GM18511 (cell line): ENCODE data around the gene PDSS2.
A peak's percentile ranks its signal among the peaks of the same experiment; 100 is the strongest.
"Not testable (repeated sequence)": the region's sequence is repeated elsewhere in the genome, so short reads cannot be mapped to it uniquely, and the experiment has no call there.

Experiments
- ATAC-seq: cut with Tn5 transposase; IDR thresholded peaks from one replicate; pipeline ENCODE4 v1.9.1; 2021; ENCODE audit warnings: mild to moderate bottlenecking, moderate library complexity; ENCODE audit not compliant: unreplicated experiment

Gene PDSS2

DNA sequence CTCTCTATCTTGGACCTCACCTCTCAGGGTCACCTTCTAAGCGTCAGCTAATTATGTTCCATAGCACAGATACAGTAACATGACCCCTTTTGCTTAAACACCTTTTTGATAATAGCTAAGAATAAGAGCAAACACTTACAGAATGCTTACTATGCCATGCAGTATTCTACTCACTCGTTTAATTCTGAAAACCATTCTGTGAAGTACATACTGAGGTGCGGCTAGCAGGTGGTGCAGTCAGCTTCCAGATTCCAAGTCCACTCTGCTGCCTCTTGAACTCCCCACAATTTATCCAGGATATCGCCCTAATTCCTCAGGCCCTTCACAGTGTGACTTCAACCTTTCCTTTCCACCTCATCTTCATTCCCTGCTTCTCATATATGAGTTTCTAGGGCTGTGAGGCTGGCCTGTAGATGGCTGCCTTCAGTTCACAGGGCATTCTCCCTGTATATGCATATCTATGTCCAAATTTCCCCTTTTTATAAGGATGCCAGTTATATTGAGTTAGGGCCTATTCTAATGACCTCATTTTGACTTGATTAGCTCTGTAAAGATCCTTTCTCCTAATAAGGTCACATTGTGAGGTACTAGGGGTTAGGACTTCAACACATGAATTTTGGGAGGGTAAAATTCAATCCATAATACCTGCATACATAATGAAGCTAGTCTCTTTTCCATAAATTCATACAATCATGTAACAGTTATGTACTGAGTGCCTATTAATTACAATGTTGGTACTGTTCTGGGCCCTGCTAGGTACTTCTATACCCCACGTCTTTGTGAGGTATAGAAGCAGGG, 130.1 kb downstream of the PDSS2 start:
- no peak for ATAC-seq

DNA sequence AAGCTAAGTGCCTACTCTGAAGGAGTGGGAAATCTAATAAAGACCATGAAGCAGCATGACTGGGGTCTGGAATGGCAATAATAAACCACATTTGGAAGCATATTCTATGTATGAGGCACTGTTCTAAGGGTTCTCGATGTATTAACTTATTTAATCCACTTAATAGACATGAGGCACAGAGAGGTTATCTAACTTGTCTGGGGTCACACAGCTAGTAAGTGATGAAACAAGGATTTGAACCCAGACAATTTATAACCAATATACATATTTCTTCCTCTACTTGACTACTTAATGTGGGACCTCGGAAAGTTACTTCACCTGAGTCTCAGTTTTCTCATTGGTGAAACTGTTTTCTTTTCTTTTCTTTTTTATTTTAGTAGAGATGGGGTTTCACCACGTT, 131.3 kb downstream of the PDSS2 start:
- ATAC-seq = no peak

DNA sequence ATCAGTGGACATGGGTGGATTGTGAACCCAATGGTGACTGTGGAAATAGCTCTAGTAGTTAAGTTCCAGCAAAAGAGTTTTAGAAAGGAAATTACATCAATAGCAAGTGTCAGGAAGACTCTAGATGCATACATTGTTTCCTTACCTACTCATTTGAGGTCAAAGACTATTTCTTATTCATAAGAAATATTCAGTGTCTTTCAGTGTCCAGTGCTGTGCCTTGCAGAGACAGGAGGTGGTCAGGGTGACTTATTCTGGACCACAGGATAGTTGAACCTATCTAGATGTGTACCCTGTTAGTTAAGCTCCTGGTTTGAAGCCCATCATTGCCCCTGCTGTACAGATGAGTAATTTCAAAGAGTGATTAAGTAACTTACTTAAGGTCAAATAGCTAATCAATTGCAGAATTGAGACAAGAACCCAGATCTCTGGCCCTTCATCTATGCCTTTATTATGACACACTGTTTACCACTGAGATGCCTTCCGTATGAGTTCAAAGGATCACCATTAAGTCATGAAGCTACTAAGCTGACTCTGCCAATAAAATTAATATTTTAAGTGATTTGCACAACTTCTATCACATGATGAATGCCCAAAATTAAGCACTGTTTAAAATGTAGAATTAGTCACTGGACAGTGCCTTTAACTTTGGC, 136.1 kb downstream of the PDSS2 start:
- ATAC-seq = no peak

DNA sequence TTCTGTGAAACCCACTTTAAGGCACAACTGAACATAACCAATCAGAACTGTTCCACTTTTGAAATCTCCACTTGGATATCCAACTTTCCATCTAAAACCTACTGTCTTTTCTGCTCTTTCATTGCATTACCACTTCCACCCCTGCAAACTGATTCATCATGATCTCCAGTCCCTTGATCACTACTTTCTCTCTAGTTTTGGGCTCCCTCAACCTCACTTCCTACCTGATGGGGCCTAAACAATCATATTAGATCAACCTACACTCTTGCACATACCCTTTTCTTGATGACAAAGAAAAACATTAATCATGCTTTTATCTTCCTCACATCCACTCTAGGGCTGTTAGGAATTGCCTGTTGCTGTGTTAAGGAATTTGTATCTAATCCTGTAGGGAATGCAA, 137.6 kb downstream of the PDSS2 start:
- ATAC-seq = no peak

GRCh38 chr6:107319906-107320530, 139.3 kb downstream of the PDSS2 start:
- ATAC-seq = no peak

GRCh38 chr6:107318100-107318736, 141.1 kb downstream of the PDSS2 start:
- ATAC-seq = peak; percentile 75

DNA sequence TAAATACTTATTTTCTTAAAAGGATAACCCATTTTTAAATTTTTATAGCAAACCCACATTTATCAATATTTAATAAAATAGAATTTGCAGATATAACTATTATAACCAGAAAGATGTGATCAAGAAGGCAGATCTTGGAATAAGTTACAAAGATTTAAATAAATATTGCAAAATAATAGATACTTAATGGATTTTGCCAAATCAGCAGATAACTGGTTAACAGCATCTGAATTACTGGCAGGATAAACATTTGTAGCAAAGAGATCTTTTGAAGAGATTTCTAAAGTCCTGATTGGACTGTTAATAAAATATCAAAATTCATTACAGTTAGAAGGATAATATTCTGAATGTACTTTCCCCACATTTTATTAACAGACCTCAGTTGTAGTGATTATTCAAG, 144.2 kb downstream of the PDSS2 start:
- ATAC-seq = no peak

GRCh38 chr6:107314531-107314939, 144.8 kb downstream of the PDSS2 start:
- ATAC-seq = no peak

DNA sequence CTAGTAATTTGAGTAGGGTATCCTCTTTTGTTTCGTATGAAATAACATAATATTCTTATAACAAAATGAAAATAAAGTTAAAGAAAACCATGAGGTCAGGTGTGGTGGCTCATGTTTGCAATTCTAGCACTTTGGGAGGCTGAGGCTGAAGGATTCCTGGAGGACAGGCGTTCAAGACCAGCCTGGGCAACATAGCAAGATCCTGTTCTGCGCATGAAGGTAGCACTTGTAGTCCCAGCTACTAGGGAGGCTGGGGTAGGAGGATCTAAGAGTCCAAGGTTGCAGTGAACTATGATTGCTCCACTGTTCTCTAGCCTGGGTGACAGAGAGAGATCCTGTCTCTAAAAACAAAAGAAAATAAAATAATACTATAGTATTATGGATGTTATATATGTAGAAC, 145.6 kb downstream of the PDSS2 start:
- no peak for ATAC-seq

DNA sequence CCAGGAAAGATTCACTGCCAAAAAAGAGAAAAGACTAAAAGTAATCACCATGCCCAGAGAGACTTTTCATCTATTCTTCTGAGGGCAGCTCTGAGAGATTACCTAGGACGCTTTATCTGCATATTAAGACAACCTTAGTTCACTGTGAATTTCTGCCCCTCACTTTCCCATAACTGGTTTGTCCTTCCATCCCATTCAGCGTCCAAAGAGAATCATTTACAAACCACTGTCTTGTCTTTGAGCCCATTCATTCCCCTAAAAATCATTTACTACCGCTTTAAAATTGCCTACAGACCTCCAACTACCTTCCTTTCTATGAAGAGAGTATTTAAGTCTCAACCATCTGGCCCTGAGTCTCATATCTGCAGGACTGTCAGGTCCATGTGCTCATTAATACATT, 149.0 kb downstream of the PDSS2 start:
- ATAC-seq = no peak

GRCh38 chr6:107308677-107309076, 150.7 kb downstream of the PDSS2 start:
- no peak for ATAC-seq

- not testable (repeated sequence) for ATAC-seq
These were observed 153.4 kb downstream of the PDSS2 start for GRCh38 chr6:107305994-107306393.

GRCh38 chr6:107305391-107305790, 154.0 kb downstream of the PDSS2 start:
- ATAC-seq = no peak

- ATAC-seq = no peak
These were observed 154.8 kb downstream of the PDSS2 start for GRCh38 chr6:107304421-107305025.

DNA sequence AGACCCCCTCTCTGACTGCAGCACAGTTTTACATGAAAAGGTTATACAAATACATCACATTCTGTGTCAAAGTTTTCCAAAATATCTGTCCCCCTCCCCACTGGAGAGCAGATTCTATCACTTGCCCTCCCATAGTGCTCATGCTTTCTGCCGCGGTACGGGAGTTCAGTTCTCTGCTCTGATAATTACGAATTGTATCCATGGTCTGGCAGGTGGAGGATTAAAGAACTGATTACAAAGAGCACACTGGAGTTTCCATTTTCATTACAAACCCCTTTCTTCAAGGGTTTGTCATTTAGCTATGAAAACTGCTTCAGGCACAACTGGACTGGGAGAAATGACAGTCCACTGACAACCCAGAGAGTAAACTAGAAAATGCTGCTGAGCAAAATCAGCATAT, 166.0 kb downstream of the PDSS2 start:
- ATAC-seq = no peak

DNA sequence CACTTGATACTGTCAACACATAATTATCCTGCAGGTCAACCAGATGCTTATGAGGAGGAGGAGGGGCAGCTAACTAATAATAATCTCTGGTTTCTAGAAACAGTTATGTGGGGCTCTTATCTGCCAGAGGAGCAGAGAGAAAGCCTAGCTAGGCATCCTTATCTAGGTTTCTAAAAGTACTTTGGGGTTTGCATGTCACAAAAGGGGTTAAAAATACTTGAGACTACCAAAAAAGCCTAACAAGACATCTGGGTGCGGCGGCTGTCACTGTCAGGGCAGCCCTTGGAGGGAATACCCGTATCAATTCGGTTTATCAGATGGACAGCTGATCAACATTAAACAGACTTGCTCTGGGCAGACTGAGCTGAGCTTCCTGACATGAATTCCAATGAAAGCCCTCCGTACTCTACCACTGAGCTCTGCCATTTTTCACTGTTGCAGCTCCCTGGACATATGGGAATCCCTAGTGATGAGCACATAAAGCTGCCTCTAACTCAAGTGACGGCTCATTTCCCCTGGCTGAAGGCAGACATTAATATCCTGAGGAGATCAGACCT, 166.6 kb downstream of the PDSS2 start:
- ATAC-seq = no peak

GRCh38 chr6:107290491-107290890, 168.9 kb downstream of the PDSS2 start:
- ATAC-seq = no peak

DNA sequence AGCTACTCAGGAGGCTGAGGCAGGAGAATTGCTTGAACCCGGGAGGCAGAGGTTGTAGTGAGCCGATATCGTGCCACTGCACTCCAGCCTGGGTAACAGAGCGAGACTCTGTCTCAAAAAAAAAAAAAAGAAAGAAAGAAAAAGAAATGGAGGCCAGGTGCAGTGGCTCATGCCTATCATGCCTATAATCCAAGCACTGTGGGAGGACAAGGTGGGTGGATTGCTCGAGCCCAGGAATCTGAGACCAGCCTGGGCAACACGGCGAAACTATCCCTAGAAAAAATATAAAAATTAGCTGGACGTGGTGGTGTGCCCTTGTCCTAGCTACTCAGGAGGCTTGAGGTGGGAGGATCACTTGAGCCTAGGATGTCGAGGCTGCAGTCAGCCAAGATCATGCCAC, 170.1 kb downstream of the PDSS2 start:
- not testable (repeated sequence) for ATAC-seq

DNA sequence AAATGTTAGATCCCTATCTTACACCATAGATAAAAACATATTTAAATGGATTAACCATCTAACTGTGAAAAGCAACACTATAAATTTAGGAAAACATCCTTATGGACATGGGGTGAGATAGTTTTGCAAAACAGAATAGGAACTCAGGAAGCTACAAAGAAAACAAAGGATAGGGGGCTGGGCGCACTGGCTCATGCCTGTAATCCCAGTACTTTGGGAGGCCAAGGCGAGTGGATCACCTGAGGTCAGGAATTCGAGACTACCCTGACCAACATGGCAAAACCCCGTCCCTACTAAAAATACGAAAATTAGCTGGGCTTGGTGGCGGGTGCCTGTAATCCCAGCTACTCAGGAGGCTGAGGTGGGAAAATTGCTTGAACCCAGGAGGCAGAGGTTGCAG, 173.7 kb downstream of the PDSS2 start:
- ATAC-seq = not testable (repeated sequence)

- no peak for ATAC-seq
These were observed 174.6 kb downstream of the PDSS2 start for GRCh38 chr6:107284805-107285204.

- no peak for ATAC-seq
These were observed 178.6 kb downstream of the PDSS2 start for GRCh38 chr6:107280791-107281190.
